HepG2 (cell line): Measurements from ENCODE around the gene INSR. TPM values are rescaled to one million over a fixed set of nuclear protein-coding genes. Genes with fewer than 3 reads are reported as not detected.

Experiments used
- ATAC-seq: fragments of 200-7000 bp; cut with Tn5 transposase; 3 replicates; pipeline ENCODE4 v1.9.1; 2020; ENCODE audit warnings: mild to moderate bottlenecking, moderate library complexity
- BruUV-seq: library from RNA; stranded (reverse); fragments of 400-500 nt; replicated peaks from 2 replicates; lab custom pipeline; 2021; lab: Mats Ljungman, UMichigan
- CTCF ChIA-PET: fragments of 300-600 bp; formaldehyde crosslinking; extraction: SDS; loops from one replicate; lab custom pipeline; 2021; ENCODE audit warnings: low total read pairs, inconsistent platforms, low intra/inter-chr PET ratio; lab: Yijun Ruan, JAX
- POLR2A ChIA-PET: fragments of 350-600 bp; sonication (Branson Sonifier 250); formaldehyde crosslinking; loops from one replicate; lab custom pipeline; 2020; ENCODE audit warnings: antibody characterized with exemption, inconsistent platforms; lab: Yijun Ruan, JAX
- DNase-seq: peaks from one replicate; pipeline ENCODE4 v3.0.0-alpha.2; 2015; ENCODE audit warnings: low spot score
- FAIRE-seq: peaks from 3 replicates; lab custom pipeline; 2011; peaks lifted over from hg19 to GRCh38; lab: Jason Lieb, UNC
- H2AFZ ChIP-seq: one replicate; pipeline ENCODE4 v1.6.1; 2011; ENCODE audit warnings: low read length, inconsistent platforms
- H3K27ac ChIP-seq: fragments of 300-600 bp; 3 replicates; pipeline ENCODE4 v1.8.0; 2011; ENCODE audit warnings: mixed run types, mild to moderate bottlenecking, mixed read lengths, low read length, inconsistent platforms; ENCODE audit not compliant: insufficient read depth; ENCODE audit errors: extremely low read length
- H3K27me3 ChIP-seq, 2 experiments: fragments of 200-600 bp in 1 of 2; 2 replicates in 1 of 2; 3 replicates in 1 of 2; pipeline versions ENCODE4 v1.6.0 to v1.8.0; 2011; ENCODE audit warnings: low read length in 2 of 2, mild to moderate bottlenecking in 2 of 2, moderate library complexity in 2 of 2, inconsistent platforms in 1 of 2; ENCODE audit not compliant: insufficient read depth in 2 of 2, control insufficient read depth in 1 of 2
- H3K36me3 ChIP-seq, 2 experiments: fragments of 200-600 bp in 1 of 2; replicated peaks in 1 of 2; 2 replicates in 1 of 2; 3 replicates in 1 of 2; pipeline versions ENCODE4 v1.5.1 to v1.8.0; 2011; ENCODE audit warnings: low read length in 2 of 2, inconsistent platforms in 1 of 2; ENCODE audit not compliant: insufficient read depth in 2 of 2, control insufficient read depth in 1 of 2
- H3K4me1 ChIP-seq: 2 replicates; pipeline ENCODE4 v1.5.1; 2012; ENCODE audit warnings: low read length, inconsistent platforms; ENCODE audit not compliant: insufficient read depth
- H3K4me2 ChIP-seq: 2 replicates; pipeline ENCODE4 v1.6.0; 2011; ENCODE audit warnings: low read depth, low read length, inconsistent platforms
- H3K4me3 ChIP-seq, 3 experiments: fragments of 200-600 bp in 1 of 3; sonication (generic), shearing (Covaris generic) in 1 of 3; replicated peaks in 1 of 3; 2 replicates each; pipeline ENCODE4 v1.5.1; 2011 to 2016; ENCODE audit warnings: low read length in 3 of 3, inconsistent platforms in 2 of 3, low read depth in 2 of 3, mild to moderate bottlenecking in 2 of 3, control low read depth in 1 of 3, mixed read lengths in 1 of 3; ENCODE audit not compliant: insufficient read depth in 1 of 3
- H3K79me2 ChIP-seq: one replicate; pipeline ENCODE4 v1.6.1; 2011; ENCODE audit warnings: low read length, inconsistent platforms; ENCODE audit not compliant: insufficient read depth
- H3K9ac ChIP-seq: 2 replicates; pipeline ENCODE4 v1.6.0; 2011; ENCODE audit warnings: mild to moderate bottlenecking, low read depth, low read length, inconsistent platforms; ENCODE audit not compliant: insufficient read depth
- H3K9me3 ChIP-seq: 2 replicates; pipeline ENCODE4 v1.5.1; 2012; ENCODE audit warnings: mild to moderate bottlenecking, low read length
- H4K20me1 ChIP-seq: 2 replicates; pipeline ENCODE4 v1.6.0; 2011; ENCODE audit warnings: inconsistent platforms, mild to moderate bottlenecking, low read length, moderate library complexity; ENCODE audit not compliant: insufficient read depth
- E2F2 ChIP-seq: sonication (generic); formaldehyde crosslinking; IDR thresholded peaks from 2 replicates; pipeline ENCODE4 v1.4.0; 2020; ENCODE audit warnings: missing genetic modification reagents, borderline replicate concordance
- GMEB2 ChIP-seq: IDR thresholded peaks from 2 replicates; pipeline ENCODE4 v1.6.1; 2016; ENCODE audit warnings: missing biosample characterization, missing genetic modification reagents, low read depth
- HHEX ChIP-seq: IDR thresholded peaks from 2 replicates; pipeline ENCODE4 v1.6.1; 2016; ENCODE audit warnings: control low read depth
- HMG20A ChIP-seq: IDR thresholded peaks from 2 replicates; pipeline ENCODE4 v1.6.1; 2016; ENCODE audit warnings: borderline replicate concordance
- KLF12 ChIP-seq: sonication (generic); formaldehyde crosslinking; IDR thresholded peaks from 2 replicates; pipeline ENCODE4 v1.4.0; 2020; ENCODE audit warnings: missing genetic modification reagents, borderline replicate concordance
- NFYB ChIP-seq: sonication (generic); formaldehyde crosslinking; IDR thresholded peaks from 2 replicates; pipeline ENCODE4 v1.4.0; 2020; ENCODE audit warnings: missing genetic modification reagents
- TERF1 ChIP-seq: sonication (generic); formaldehyde crosslinking; IDR thresholded peaks from 2 replicates; pipeline ENCODE4 v1.8.0; 2022; ENCODE audit warnings: mild to moderate bottlenecking, missing genetic modification reagents, moderate library complexity
- TIGD3 ChIP-seq: sonication (generic); formaldehyde crosslinking; IDR thresholded peaks from 2 replicates; pipeline ENCODE4 v1.5.1; 2020; ENCODE audit warnings: mild to moderate bottlenecking, missing genetic modification reagents, borderline replicate concordance
- UBTF ChIP-seq: sonication (generic); formaldehyde crosslinking; IDR thresholded peaks from 2 replicates; pipeline ENCODE4 v1.4.0; 2020; ENCODE audit warnings: mild to moderate bottlenecking, missing genetic modification reagents
- ZNF224 ChIP-seq: sonication (generic); formaldehyde crosslinking; IDR thresholded peaks from 2 replicates; pipeline ENCODE4 v1.5.0; 2020; ENCODE audit warnings: mild to moderate bottlenecking, missing genetic modification reagents
- ZNF275 ChIP-seq: sonication (generic); formaldehyde crosslinking; IDR thresholded peaks from 2 replicates; pipeline ENCODE4 v1.8.0; 2022; ENCODE audit warnings: missing genetic modification reagents, mild to moderate bottlenecking, inconsistent platforms, borderline replicate concordance
- ZNF616 ChIP-seq: sonication (generic); formaldehyde crosslinking; IDR thresholded peaks from 2 replicates; pipeline ENCODE4 v1.5.0; 2020; ENCODE audit warnings: low read depth, mild to moderate bottlenecking, missing genetic modification reagents
- ZNF782 ChIP-seq: sonication (generic); formaldehyde crosslinking; IDR thresholded peaks from 2 replicates; pipeline ENCODE4 v1.4.0; 2020; ENCODE audit warnings: missing genetic modification reagents, mild to moderate bottlenecking, borderline replicate concordance
- WGBS: methylation state at CpG from one replicate; pipeline ENCODE4 v1.1.6; 2017; ENCODE audit warnings: low lambda C conversion rate; 5-methylcytosine and 5-hydroxymethylcytosine counted together
- in situ Hi-C: cut with HindIII; loops from 2 replicates; pipeline ENCODE4 v1.10.0; 2017; ENCODE audit warnings: low pct_unique_long_range_greater_than_20kb; ENCODE audit not compliant: extremely low pct_ligation_motif_present
- intact Hi-C: fragments of 100-400 bp; cut with micrococcal nuclease; formaldehyde crosslinking; loops from one replicate; pipeline ENCODE4 v1.10.0; 2022; ENCODE audit not compliant: unreplicated experiment
- polyA plus RNA-seq, 8 experiments: library from polyadenylated mRNA; depleted of rRNA in 3 of 8; stranded (reverse) in 7 of 8; unstranded in 1 of 8; fragments of >200 nt; fragmentation: Illumina TruSeq in 4 of 8; extraction: Trizol in 4 of 8; gene quantifications; 2 replicates each; pipeline versions ENCODE4 v1.2.1 to v1.2.3, GENCODE V29; 2011 to 2016; ENCODE audit warnings: low read depth in 4 of 8, missing spikeins in 1 of 8, mixed read lengths in 1 of 8; ENCODE audit not compliant: insufficient read depth in 1 of 8
- total RNA-seq, 5 experiments: library from RNA; depleted of rRNA; stranded (reverse); fragments of >200 nt; fragmentation: Illumina TruSeq; extraction: Trizol; gene quantifications; 2 replicates each; pipeline ENCODE4 v1.2.3, GENCODE V29; 2016; ENCODE audit warnings: low read depth in 1 of 5

Gene INSR
- total and polyA plus RNA-seq, 2 of the 13 experiments (the other 11 are each of a cell fraction or from before 2014, with no cell fraction given), result 24.2 to 29.8 TPM

- BruUV-seq, result no TSS peak
- FAIRE-seq, result no peak
- H3K9me3 ChIP-seq, result no peaks in the 10 kb centered on the region
- H3K9ac ChIP-seq, result no peak overlapping the region
- POLR2A ChIA-PET, result no interaction called here
- intact Hi-C loops, result no loop called here
- CTCF ChIA-PET, result no interaction called here
- 97% methylated on average over 9 of the region's 9 CpGs for WGBS
- H3K4me1 ChIP-seq, result peaks cover 37% of the 10 kb centered on the region
- H3K4me3 ChIP-seq, result no peak overlapping the region
- no peak for TF ChIP-seq TIGD3
- no peak for TF ChIP-seq HHEX
- no peak for TF ChIP-seq TERF1 (CRISPR knock-in tag)
- no peak for TF ChIP-seq ZNF782 (CRISPR knock-in tag)
- TF ChIP-seq KLF12 (CRISPR knock-in tag), result no peak
- no peak for TF ChIP-seq E2F2 (CRISPR knock-in tag)
- TF ChIP-seq UBTF (CRISPR knock-in tag), result no peak
- no peak for TF ChIP-seq ZNF224
- TF ChIP-seq ZNF616 (CRISPR knock-in tag), result no peak
- TF ChIP-seq HMG20A, result no peak
- no peak for TF ChIP-seq NFYB (CRISPR knock-in tag)
- TF ChIP-seq GMEB2 (CRISPR knock-in tag), result no peak
- TF ChIP-seq ZNF275 (CRISPR knock-in tag), result no peak
- TF ChIP-seq, all 625 proteins: peak for 0
- peaks cover 17% of the 10 kb centered on the region for H3K79me2 ChIP-seq
- DNase-seq (no peak), ATAC-seq (no peak)
- no peak overlapping the region for H2AFZ ChIP-seq
- H3K27me3 ChIP-seq, result no peaks in the 10 kb centered on the region
- H4K20me1 ChIP-seq, result no peaks in the 10 kb centered on the region
- H3K27ac ChIP-seq, result no peak overlapping the region
- H3K36me3 ChIP-seq, result no peaks in the 10 kb centered on the region
- in situ Hi-C loops, result no loop called here
- H3K4me2 ChIP-seq, result no peak overlapping the region
Observed at GRCh38 chr19:7194566-7194965, 99.6 kb downstream of the INSR start.
